Stomach (tissue), 9 donors: ENCODE data around the gene COL5A3. TPM values are rescaled to one million over a fixed set of nuclear protein-coding genes. Genes with fewer than 3 reads are reported as not detected.

Source experiments
- DNase-seq, 2 donors: peaks; one replicate each; pipeline versions ENCODE4 v3.0.0 to v3.0.0-alpha.2; 2013 to 2019
- H3K27ac ChIP-seq, 5 donors: fragments of 200-600 bp in 4 of 5; sonication (generic) in 4 of 5; one replicate each; pipeline ENCODE4 v1.5.1; 2013 to 2019; ENCODE audit warnings: mild to moderate bottlenecking in 1 of 5, moderate library complexity in 1 of 5
- H3K27me3 ChIP-seq, 3 donors: fragments of 200-600 bp; sonication (generic); one replicate each; pipeline ENCODE4 v1.5.1; 2017 to 2019; ENCODE audit warnings: mixed run types in 1 of 3
- H3K36me3 ChIP-seq, 4 donors: fragments of 200-600 bp; sonication (generic); 1 replicate in 3 of 4; 2 replicates in 1 of 4; pipeline ENCODE4 v1.5.1; 2016 to 2019
- H3K4me1 ChIP-seq, 4 donors: fragments of 200-600 bp; sonication (generic); one replicate each; pipeline ENCODE4 v1.5.1; 2016 to 2019
- H3K4me3 ChIP-seq, 4 donors: fragments of 200-600 bp; sonication (generic) in 3 of 4; one replicate each; pipeline ENCODE4 v1.5.1; 2016 to 2019; ENCODE audit warnings: mild to moderate bottlenecking in 1 of 4
- H3K9me3 ChIP-seq, 4 donors: fragments of 200-600 bp; sonication (generic); one replicate each; pipeline ENCODE4 v1.5.1; 2016 to 2019
- CTCF ChIP-seq, 7 experiments: fragments of 450-650 bp in 4 of 7; fragments of 200-600 bp in 3 of 7; sonication (generic) in 3 of 7; IDR thresholded peaks; one replicate each; pipeline ENCODE4 v1.5.1; 2016 to 2019; ENCODE audit warnings: antibody characterized with exemption in 7 of 7, control low read depth in 2 of 7, mild to moderate bottlenecking in 1 of 7
- EP300 ChIP-seq: sonication (generic); formaldehyde crosslinking; IDR thresholded peaks from one replicate; pipeline ENCODE4 v1.6.1; 2017; ENCODE audit warnings: antibody characterized with exemption
- POLR2A ChIP-seq, 4 donors: fragments of 450-650 bp; IDR thresholded peaks; one replicate each; pipeline ENCODE4 v1.6.1; 2016; ENCODE audit warnings: antibody characterized with exemption in 4 of 4, control low read depth in 2 of 4, mild to moderate bottlenecking in 1 of 4, moderate library complexity in 1 of 4
- POLR2AphosphoS5 ChIP-seq, 3 donors: sonication (generic); formaldehyde crosslinking; IDR thresholded peaks; one replicate each; pipeline ENCODE4 v1.6.1; 2016; ENCODE audit warnings: antibody characterized with exemption in 3 of 3
- WGBS, 5 donors: extraction: QIAGEN DNeasy Blood & Tissue Kit in 3 of 5; methylation state at CpG; one replicate each; pipeline versions ENCODE4 v1.1.5 to v1.1.7; 2013 to 2018; 5-methylcytosine and 5-hydroxymethylcytosine counted together
- intact Hi-C: fragments of 100-400 bp; cut with DNase I; formaldehyde crosslinking; loops from one replicate; pipeline ENCODE4 v1.15.1; 2023; ENCODE audit warnings: low total_unique reads
- polyA plus RNA-seq, 3 donors: library from polyadenylated mRNA; stranded (reverse); fragments of 200-250 nt; gene quantifications; one replicate each; pipeline ENCODE4 v1.2.3, GENCODE V29; 2013
- total RNA-seq, 5 donors: library from RNA; depleted of rRNA; stranded (reverse); fragments of >200 nt; gene quantifications; one replicate each; pipeline versions ENCODE4 v1.1.0 to v1.2.3, GENCODE V29; 2014 to 2016
- donor health status: healthy with polysubstance abuse.
- donor health status: Bipolar disorder and iron deficiency.
- donor health status: healthy.

COL5A3 gene
- total and polyA plus RNA-seq, 8 donors, result 0.58 to 25.5 (median 5.5) TPM

- intact Hi-C loops, result no loop called here
- H3K9me3 ChIP-seq, result no peaks in the 10 kb centered on the region
- no peak overlapping the region for H3K27ac ChIP-seq
- DNase-seq, result no peak
- peaks cover 0 to 36% (median 8%) of the 10 kb centered on the region in 3 donors for H3K27me3 ChIP-seq
- 80 to 97% (median 94%) methylated on average over 3 of the region's 3 CpGs for WGBS, 5 donors
- no peak overlapping the region for H3K4me3 ChIP-seq
- H3K36me3 ChIP-seq, result peaks cover 0 to 24% (median 5%) of the 10 kb centered on the region in 4 donors
- TF ChIP-seq EP300 (no peak), POLR2A (IDR thresholded peaks at IDR 0.05) (no peak), CTCF (IDR thresholded peaks at IDR 0.05) (no peak), POLR2AphosphoS5 (IDR thresholded peaks at IDR 0.05) (no peak)
- no peaks in the 10 kb centered on the region for H3K4me1 ChIP-seq
Observed at GRCh38 chr19:9989504-9989903, 20.8 kb downstream of the COL5A3 start.

- Histone ChIP-seq H3K9me3 (no peaks in the 10 kb centered on the region), H3K4me1 (no peaks in the 10 kb centered on the region), H3K36me3 (peaks cover 0 to 10% (median 5%) of the 10 kb centered on the region in 4 donors), H3K4me3 (no peak overlapping the region), H3K27me3 (peaks cover 0 to 21% (median 4%) of the 10 kb centered on the region in 3 donors), H3K27ac (peak overlapping the region in 1 of 5 donors; percentile 42)
- TF ChIP-seq EP300, result no peak
- TF ChIP-seq POLR2AphosphoS5 (IDR thresholded peaks at IDR 0.05), result no peak
- no peak for TF ChIP-seq CTCF (IDR thresholded peaks at IDR 0.05)
- TF ChIP-seq POLR2A (IDR thresholded peaks at IDR 0.05), result no peak
- DNase-seq, result peak in 1 of 2 donors; percentile 70
- WGBS, 5 donors, result 39 to 49% (median 46%) methylated on average over 6 to 8 of the region's 8 CpGs
- intact Hi-C loops, result no loop called here
Observed at GRCh38 chr19:9986787-9987281, 23.5 kb downstream of the COL5A3 start.

DNA sequence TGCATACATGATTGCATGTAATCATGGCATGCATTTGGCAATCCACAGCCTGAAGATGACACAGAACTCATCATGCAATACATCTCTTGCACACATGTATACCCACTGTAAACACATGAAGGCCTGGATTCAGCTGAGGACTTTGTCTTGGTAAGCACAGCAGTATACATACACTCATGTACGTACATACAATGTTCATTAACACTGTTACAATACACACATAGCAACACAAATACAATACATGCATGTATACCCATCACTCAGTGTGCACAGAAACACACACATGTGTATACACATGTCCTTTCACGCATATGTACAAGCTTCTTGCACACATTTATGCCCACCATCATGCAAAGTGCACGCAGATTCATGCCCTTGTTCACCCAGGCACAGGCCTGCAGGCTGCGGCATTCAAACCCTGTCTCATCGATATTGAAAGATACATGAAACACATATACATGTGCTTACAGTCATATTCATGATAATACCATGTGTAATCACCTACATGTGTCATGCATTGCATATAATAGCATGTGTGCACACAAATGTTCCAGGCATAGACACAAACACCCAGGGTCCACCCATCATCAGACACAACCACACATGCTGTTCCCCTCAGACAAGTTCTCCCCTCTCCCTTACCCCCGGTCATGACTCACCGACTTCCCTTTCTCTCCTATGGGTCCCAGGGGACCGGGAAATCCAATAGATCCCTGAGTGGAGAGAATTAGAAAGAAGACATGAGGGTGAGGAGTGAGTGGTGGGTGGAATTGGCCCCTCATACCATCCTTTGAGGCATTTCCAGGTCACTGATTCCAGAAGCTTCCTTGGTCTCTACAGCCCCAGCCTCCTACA is 28.7 kb downstream of the COL5A3 start:
- Histone ChIP-seq H3K27me3 (peaks cover 0 to 17% (median 4%) of the 10 kb centered on the region in 3 donors), H3K4me1 (no peaks in the 10 kb centered on the region), H3K4me3 (no peak overlapping the region), H3K9me3 (no peaks in the 10 kb centered on the region), H3K36me3 (peaks cover 0 to 43% (median 21%) of the 10 kb centered on the region in 4 donors), H3K27ac (no peak overlapping the region)
- WGBS, 5 donors, result 79 to 93% (median 85%) methylated on average over 8 of the region's 8 CpGs
- no peak for TF ChIP-seq EP300
- no peak for TF ChIP-seq CTCF (IDR thresholded peaks at IDR 0.05)
- TF ChIP-seq POLR2A (IDR thresholded peaks at IDR 0.05), result no peak
- TF ChIP-seq POLR2AphosphoS5 (IDR thresholded peaks at IDR 0.05), result no peak
- DNase-seq, result no peak
- intact Hi-C loops, result no loop called here

- no peak overlapping the region for H3K4me3 ChIP-seq
Observed at GRCh38 chr19:9972103-9972502, 38.2 kb downstream of the COL5A3 start.

More at GRCh38 chr19:9972103-9972502, 38.2 kb downstream of the COL5A3 start:
- Histone ChIP-seq H3K9me3 (no peaks in the 10 kb centered on the region), H3K27me3 (peaks cover 0 to 29% (median 6%) of the 10 kb centered on the region in 3 donors), H3K4me1 (no peaks in the 10 kb centered on the region), H3K27ac (no peak overlapping the region), H3K36me3 (peaks cover 0 to 26% (median 13%) of the 10 kb centered on the region in 4 donors)
- no peak for DNase-seq
- no peak for TF ChIP-seq CTCF (IDR thresholded peaks at IDR 0.05)
- TF ChIP-seq EP300, result no peak
- no peak for TF ChIP-seq POLR2AphosphoS5 (IDR thresholded peaks at IDR 0.05)
- no peak for TF ChIP-seq POLR2A (IDR thresholded peaks at IDR 0.05)
- intact Hi-C loops, result no loop called here
- 85 to 88% (median 87%) methylated on average over 6 of the region's 6 CpGs for WGBS, 5 donors
